OCI-LY7 (cell line): Measurements from ENCODE around the gene PIAS4. TPM values are rescaled to one million over a fixed set of nuclear protein-coding genes. Genes with fewer than 3 reads are reported as not detected.

Experiments used
- BruUV-seq: library from RNA; stranded (reverse); fragments of 400-500 nt; replicated peaks from 2 replicates; lab custom pipeline; 2021; lab: Mats Ljungman, UMichigan
- CTCF ChIA-PET: fragments of 300-600 bp; sonication (Branson Sonifier 250); formaldehyde crosslinking; loops from one replicate; lab custom pipeline; 2022; ENCODE audit warnings: antibody characterized with exemption; ENCODE audit not compliant: unreplicated experiment; lab: Charles Lee
- POLR2A ChIA-PET: fragments of 300-600 bp; sonication (Branson Sonifier 250); formaldehyde crosslinking; loops from one replicate; lab custom pipeline; 2022; ENCODE audit warnings: antibody characterized with exemption; lab: Charles Lee
- DNase-seq: peaks from one replicate; pipeline ENCODE4 v3.0.0-alpha.2; 2015; ENCODE audit warnings: low spot score
- H2AFZ ChIP-seq: fragments of 200-600 bp; sonication (generic), shearing (Covaris generic); 2 replicates; pipeline ENCODE4 v1.6.1; 2014; ENCODE audit warnings: mild to moderate bottlenecking, antibody characterized with exemption, low read length, moderate library complexity
- H3K27ac ChIP-seq: fragments of 200-600 bp; sonication (generic); 2 replicates; pipeline ENCODE4 v1.5.1; 2014; ENCODE audit warnings: mixed run types, low read depth, mild to moderate bottlenecking, moderate library complexity, low read length, inconsistent platforms; ENCODE audit not compliant: poor library complexity, severe bottlenecking
- H3K36me3 ChIP-seq: fragments of 200-600 bp; sonication (generic); 2 replicates; pipeline ENCODE4 v1.6.1; 2014; ENCODE audit warnings: mild to moderate bottlenecking, antibody characterized with exemption, low read length, moderate library complexity, mixed read lengths; ENCODE audit not compliant: insufficient read depth
- H3K4me1 ChIP-seq: fragments of 200-600 bp; sonication (generic); 2 replicates; pipeline ENCODE4 v1.5.1; 2014; ENCODE audit warnings: mild to moderate bottlenecking, low read length; ENCODE audit not compliant: insufficient read depth, poor library complexity, severe bottlenecking
- H3K4me2 ChIP-seq: fragments of 200-600 bp; sonication (generic); 2 replicates; pipeline ENCODE4 v1.6.1; 2014; ENCODE audit warnings: mild to moderate bottlenecking, low read length
- H3K4me3 ChIP-seq: fragments of 200-600 bp; sonication (generic); 2 replicates; pipeline ENCODE4 v1.5.1; 2014; ENCODE audit warnings: mild to moderate bottlenecking, low read depth, low read length; ENCODE audit not compliant: poor library complexity, severe bottlenecking
- H3K79me2 ChIP-seq: fragments of 200-600 bp; sonication (generic); 2 replicates; pipeline ENCODE4 v1.6.1; 2016; ENCODE audit warnings: low read depth, mild to moderate bottlenecking, low read length, moderate library complexity, mixed read lengths; ENCODE audit not compliant: insufficient read depth
- H3K9me2 ChIP-seq: fragments of 200-600 bp; sonication (generic); 2 replicates; pipeline ENCODE4 v1.6.1; 2016; ENCODE audit warnings: mild to moderate bottlenecking, low read length, mixed read lengths; ENCODE audit not compliant: insufficient read depth
- H3K9me3 ChIP-seq: fragments of 200-600 bp; sonication (generic); 2 replicates; pipeline ENCODE4 v1.6.1; 2014; ENCODE audit warnings: mild to moderate bottlenecking, mixed run types, low read length, mixed read lengths
- H4K20me1 ChIP-seq: fragments of 200-600 bp; sonication (generic); 2 replicates; pipeline ENCODE4 v1.6.1; 2014; ENCODE audit warnings: mild to moderate bottlenecking, antibody characterized with exemption, low read length, moderate library complexity, mixed read lengths; ENCODE audit not compliant: insufficient read depth
- CTCF ChIP-seq: fragments of 200-600 bp; sonication (generic); conservative IDR thresholded peaks from 2 replicates; pipeline ENCODE4 v1.5.1; 2014; ENCODE audit warnings: mild to moderate bottlenecking, antibody characterized with exemption, low read length, moderate library complexity, mixed read lengths
- EZH2phosphoT487 ChIP-seq: fragments of 200-600 bp; sonication (generic); IDR thresholded peaks from 2 replicates; pipeline ENCODE4 v1.6.1; 2018; ENCODE audit warnings: low read depth, borderline replicate concordance, mild to moderate bottlenecking, mixed run types, antibody characterized with exemption, low read length, moderate library complexity, mixed read lengths
- intact Hi-C: fragments of 100-400 bp; cut with micrococcal nuclease; formaldehyde crosslinking; loops from one replicate; pipeline ENCODE4 v1.10.0; 2022; ENCODE audit not compliant: unreplicated experiment
- total RNA-seq, 2 experiments: library from RNA; depleted of rRNA in 1 of 2; stranded (reverse); fragments of >200 nt in 1 of 2; shearing (Covaris generic) in 1 of 2; gene quantifications; 2 replicates each; pipeline ENCODE4 v1.2.3, GENCODE V29; 2014 to 2022

PIAS4 gene
- total RNA-seq, 2 experiments from 2014 or later: 25.3 to 35.0 TPM

GRCh38 chr19:4007836-4008539 is 452 bp downstream of the PIAS4 start:
- intact Hi-C loops: loop anchor here (1.0 kb wide), 2 partner anchors 22 to 58 kb away; partner anchors contain the start of gene ZBTB7A
- H3K4me2 ChIP-seq: peak overlapping the region; percentile 99
- H3K9me3 ChIP-seq: no peaks in the 10 kb centered on the region
- peaks cover 6% of the 10 kb centered on the region; the same call in 1 of the 2 replicates for H3K36me3 ChIP-seq
- peak overlapping the region; percentile 38 for H3K27ac ChIP-seq
- peak overlapping the region; percentile 96 for H3K4me3 ChIP-seq
- TF ChIP-seq EZH2phosphoT487 (no peak), CTCF (no peak)
- H3K9me2 ChIP-seq: no peaks in the 10 kb centered on the region
- POLR2A ChIA-PET: interaction anchor here (0.6 to 0.7 kb wide), 2 partner anchors 11 to 77 kb away, joined by 3 read pairs; no protein-coding TSS in a partner anchor
- H4K20me1 ChIP-seq: peaks cover 8% of the 10 kb centered on the region
- no TSS peak for BruUV-seq
- DNase-seq: peak; percentile 30
- H2AFZ ChIP-seq: no peak overlapping the region
- H3K79me2 ChIP-seq: peaks cover 26% of the 10 kb centered on the region; the same call in 1 of the 2 replicates
- peaks cover 14% of the 10 kb centered on the region for H3K4me1 ChIP-seq
- CTCF ChIA-PET: interaction anchor here (0.6 kb wide), 1 partner anchor 265 kb away, joined by 3 read pairs; no protein-coding TSS in a partner anchor

- H3K36me3 ChIP-seq: peaks cover 28% of the 10 kb centered on the region
- no peak for TF ChIP-seq CTCF
- TF ChIP-seq EZH2phosphoT487: no peak
- no peak overlapping the region for H3K27ac ChIP-seq
- H3K4me3 ChIP-seq: no peak overlapping the region
- peaks cover 26% of the 10 kb centered on the region; the same call in 1 of the 2 replicates for H3K79me2 ChIP-seq
- H2AFZ ChIP-seq: no peak overlapping the region
- POLR2A ChIA-PET: interaction anchor here (0.7 kb wide), 1 partner anchor 13 kb away, joined by 4 read pairs; no protein-coding TSS in a partner anchor
- H3K4me2 ChIP-seq: peak overlapping the region; percentile 99; the same call in 1 of the 2 replicates
- H3K4me1 ChIP-seq: peaks cover 14% of the 10 kb centered on the region
- no peak for DNase-seq
- no peaks in the 10 kb centered on the region for H3K9me3 ChIP-seq
- intact Hi-C loops: no loop called here
- H3K9me2 ChIP-seq: no peaks in the 10 kb centered on the region
- CTCF ChIA-PET: no interaction called here
- H4K20me1 ChIP-seq: peaks cover 8% of the 10 kb centered on the region
- no TSS peak for BruUV-seq
Measured at GRCh38 chr19:4009990-4010807, 2.7 kb downstream of the PIAS4 start.
